Amniotic stem cell (primary cell): ENCODE results near the gene CENPVL3.
"Not testable (repeated sequence)": the region's sequence is repeated elsewhere in the genome, so short reads cannot be mapped to it uniquely, and the experiment has no call there.

Source experiments
- DNase-seq: peaks from one replicate; lab custom pipeline; 2025; lab: John Stamatoyannopoulos, UW

CENPVL3 gene

GRCh38 chrX:51618241-51619155, at the start of gene CENPVL3:
CENPVL3 (minus strand) TSS chrX:51618912; CDS start chrX:51618873, 39 bp downstream.
- DNase-seq, result not testable (repeated sequence)

GRCh38 chrX:51665981-51666380, 47.3 kb upstream of the CENPVL3 start:
- DNase-seq, result no peak

GRCh38 chrX:51643377-51643776, 24.7 kb upstream of the CENPVL3 start:
- no peak for DNase-seq

- DNase-seq, result no peak
Measured at GRCh38 chrX:51641421-51642021, 22.8 kb upstream of the CENPVL3 start.

GRCh38 chrX:51636511-51636910, 17.8 kb upstream of the CENPVL3 start:
- DNase-seq, result not testable (repeated sequence)

GRCh38 chrX:51614353-51615012, 4.2 kb downstream of the CENPVL3 start:
- peak; percentile 8 for DNase-seq

- no peak for DNase-seq
Measured at GRCh38 chrX:51608766-51609165, 9.9 kb downstream of the CENPVL3 start.

- DNase-seq, result no peak
Measured at GRCh38 chrX:51608126-51608525, 10.6 kb downstream of the CENPVL3 start.

- no peak for DNase-seq
Measured at GRCh38 chrX:51606446-51606845, 12.3 kb downstream of the CENPVL3 start.

GRCh38 chrX:51598899-51599298, 19.8 kb downstream of the CENPVL3 start:
- no peak for DNase-seq

GRCh38 chrX:51571874-51572273, 46.8 kb downstream of the CENPVL3 start:
- DNase-seq, result no peak

- no peak for DNase-seq
Measured at GRCh38 chrX:51569561-51569960, 49.2 kb downstream of the CENPVL3 start.

- peak; percentile 2 for DNase-seq
Measured at GRCh38 chrX:51568586-51568985, 50.1 kb downstream of the CENPVL3 start.
